ENCODE data around the gene CD52. TPM values are rescaled to one million over a fixed set of nuclear protein-coding genes. Genes with fewer than 3 reads are reported as not detected.

Gene CD52
- total and polyA plus RNA-seq, 2 of the 13 experiments (the other 11 are each of a cell fraction or from before 2014, with no cell fraction given): 0.32 TPM; not detected in 1

DNA sequence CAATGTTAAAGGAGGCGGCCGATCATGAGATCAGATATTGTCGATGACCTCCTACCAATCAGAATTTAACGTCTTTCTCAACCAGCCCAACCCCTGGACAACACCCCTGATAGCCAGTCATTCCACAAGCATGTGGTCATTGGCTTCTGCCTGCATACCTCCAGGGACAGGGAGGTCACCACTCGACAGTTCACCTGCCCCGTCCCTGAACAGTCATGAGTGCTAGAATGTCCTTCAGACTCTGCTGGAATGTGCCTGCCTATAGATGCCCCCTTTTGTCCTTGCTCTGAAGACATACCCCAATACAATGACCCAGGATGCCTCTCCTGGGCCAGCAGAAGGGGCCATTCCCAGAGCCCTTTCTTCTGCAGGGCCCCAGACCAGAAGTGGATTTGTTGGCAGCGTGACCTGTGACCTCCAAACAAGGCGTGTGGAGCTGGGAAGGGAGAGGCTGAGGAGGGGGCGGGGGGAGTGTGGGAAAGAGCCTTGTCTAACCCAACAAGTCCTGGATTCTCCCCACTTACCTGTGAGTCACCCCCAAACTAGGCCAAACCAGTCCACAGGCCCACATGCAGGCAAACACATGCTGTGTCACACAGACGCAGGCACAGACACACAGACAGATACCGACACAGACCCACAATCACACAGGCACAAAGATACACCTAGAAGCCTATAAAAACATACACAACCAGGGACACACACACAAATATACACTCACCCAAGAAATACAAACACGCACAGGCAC is 34.0 kb downstream of the CD52 start:
- BruUV-seq (replicated peaks): no TSS peak
- H3K9ac ChIP-seq (ENCODE audit: insufficient read depth, low read depth, low read length): peak overlapping the region; percentile 97
- H3K4me1 ChIP-seq (ENCODE audit: insufficient read depth, low read length): peaks cover 89% of the 10 kb centered on the region
- H3K9me3 ChIP-seq (ENCODE audit: low read length): no peaks in the 10 kb centered on the region
- peak overlapping the region; percentile 90 for H3K4me2 ChIP-seq (ENCODE audit: low read depth, low read length)
- intact Hi-C loops (cut with micrococcal nuclease; ENCODE audit: unreplicated experiment) (loop anchor here (1.0 to 2.0 kb wide), 2 partner anchors 8 to 45 kb away; partner anchors contain the start of gene UBXN11), in situ Hi-C loops (cut with HindIII; ENCODE audit: extremely low pct_ligation_motif_present, low pct_unique_long_range_greater_than_20kb) (no loop called here)
- H3K27ac ChIP-seq (ENCODE audit: extremely low read length, insufficient read depth, low read length): peak overlapping the region; percentile 100
- H4K20me1 ChIP-seq (ENCODE audit: insufficient read depth, low read length): no peaks in the 10 kb centered on the region
- no peaks in the 10 kb centered on the region for H3K36me3 ChIP-seq (replicated peaks in 1 of 2; ENCODE audit: control insufficient read depth in 1 of 2, insufficient read depth in 2 of 2, low read length in 2 of 2)
- no peak overlapping the region for H2AFZ ChIP-seq (ENCODE audit: low read length)
- FAIRE-seq (no peak), DNase-seq (ENCODE audit: low spot score) (peak; percentile 97), ATAC-seq (peak; percentile 86)
- ChIA-PET POLR2A (interaction anchor here (0.6 to 4.0 kb wide), 16 partner anchors 7 to 118 kb away, joined by 3 to 65 read pairs (median 4); partner anchors contain the start of genes CEP85, SH3BGRL3 and UBXN11), CTCF (ENCODE audit: low intra/inter-chr PET ratio, low total read pairs) (no interaction called here)
- no peaks in the 10 kb centered on the region for H3K27me3 ChIP-seq (ENCODE audit: control insufficient read depth in 1 of 2, insufficient read depth in 2 of 2, low read length in 2 of 2)
- WGBS (ENCODE audit: low lambda C conversion rate): 13% methylated on average over 10 of the region's 12 CpGs
- peaks cover 5% of the 10 kb centered on the region for H3K79me2 ChIP-seq (ENCODE audit: insufficient read depth, low read length)
- H3K4me3 ChIP-seq (replicated peaks in 1 of 3; ENCODE audit: insufficient read depth in 1 of 3, low read depth in 2 of 3, low read length in 3 of 3): peak overlapping the region in 2 of 3 experiments; percentile 34 to 64; a peak in 4 of 6 replicates
- TF ChIP-seq, protein P1, sequence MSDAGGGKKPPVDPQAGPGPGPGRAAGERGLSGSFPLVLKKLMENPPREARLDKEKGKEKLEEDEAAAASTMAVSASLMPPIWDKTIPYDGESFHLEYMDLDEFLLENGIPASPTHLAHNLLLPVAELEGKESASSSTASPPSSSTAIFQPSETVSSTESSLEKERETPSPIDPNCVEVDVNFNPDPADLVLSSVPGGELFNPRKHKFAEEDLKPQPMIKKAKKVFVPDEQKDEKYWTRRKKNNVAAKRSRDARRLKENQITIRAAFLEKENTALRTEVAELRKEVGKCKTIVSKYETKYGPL (CRISPR knock-in tag; IDR thresholded peaks at IDR 0.05): no peak
- no peak for TF ChIP-seq MTA3 (CRISPR knock-in tag; IDR thresholded peaks at IDR 0.05)
- TF ChIP-seq ZNF460 (CRISPR knock-in tag; IDR thresholded peaks at IDR 0.05; ENCODE audit: borderline replicate concordance): no peak
- 0 out of 2 replicates have a peak, but pooled peaks have one; percentile 1 for TF ChIP-seq ZNF431 (CRISPR knock-in tag; IDR thresholded peaks at IDR 0.05; ENCODE audit: borderline replicate concordance, low read depth)
- TF ChIP-seq, protein P2, sequence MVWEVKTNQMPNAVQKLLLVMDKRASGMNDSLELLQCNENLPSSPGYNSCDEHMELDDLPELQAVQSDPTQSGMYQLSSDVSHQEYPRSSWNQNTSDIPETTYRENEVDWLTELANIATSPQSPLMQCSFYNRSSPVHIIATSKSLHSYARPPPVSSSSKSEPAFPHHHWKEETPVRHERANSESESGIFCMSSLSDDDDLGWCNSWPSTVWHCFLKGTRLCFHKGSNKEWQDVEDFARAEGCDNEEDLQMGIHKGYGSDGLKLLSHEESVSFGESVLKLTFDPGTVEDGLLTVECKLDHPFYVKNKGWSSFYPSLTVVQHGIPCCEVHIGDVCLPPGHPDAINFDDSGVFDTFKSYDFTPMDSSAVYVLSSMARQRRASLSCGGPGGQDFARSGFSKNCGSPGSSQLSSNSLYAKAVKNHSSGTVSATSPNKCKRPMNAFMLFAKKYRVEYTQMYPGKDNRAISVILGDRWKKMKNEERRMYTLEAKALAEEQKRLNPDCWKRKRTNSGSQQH (CRISPR knock-in tag; IDR thresholded peaks at IDR 0.05; ENCODE audit: low read depth): no peak
- TF ChIP-seq, protein P3, sequence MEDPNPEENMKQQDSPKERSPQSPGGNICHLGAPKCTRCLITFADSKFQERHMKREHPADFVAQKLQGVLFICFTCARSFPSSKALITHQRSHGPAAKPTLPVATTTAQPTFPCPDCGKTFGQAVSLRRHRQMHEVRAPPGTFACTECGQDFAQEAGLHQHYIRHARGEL (CRISPR knock-in tag; IDR thresholded peaks at IDR 0.05): no peak
- TF ChIP-seq, protein P4, sequence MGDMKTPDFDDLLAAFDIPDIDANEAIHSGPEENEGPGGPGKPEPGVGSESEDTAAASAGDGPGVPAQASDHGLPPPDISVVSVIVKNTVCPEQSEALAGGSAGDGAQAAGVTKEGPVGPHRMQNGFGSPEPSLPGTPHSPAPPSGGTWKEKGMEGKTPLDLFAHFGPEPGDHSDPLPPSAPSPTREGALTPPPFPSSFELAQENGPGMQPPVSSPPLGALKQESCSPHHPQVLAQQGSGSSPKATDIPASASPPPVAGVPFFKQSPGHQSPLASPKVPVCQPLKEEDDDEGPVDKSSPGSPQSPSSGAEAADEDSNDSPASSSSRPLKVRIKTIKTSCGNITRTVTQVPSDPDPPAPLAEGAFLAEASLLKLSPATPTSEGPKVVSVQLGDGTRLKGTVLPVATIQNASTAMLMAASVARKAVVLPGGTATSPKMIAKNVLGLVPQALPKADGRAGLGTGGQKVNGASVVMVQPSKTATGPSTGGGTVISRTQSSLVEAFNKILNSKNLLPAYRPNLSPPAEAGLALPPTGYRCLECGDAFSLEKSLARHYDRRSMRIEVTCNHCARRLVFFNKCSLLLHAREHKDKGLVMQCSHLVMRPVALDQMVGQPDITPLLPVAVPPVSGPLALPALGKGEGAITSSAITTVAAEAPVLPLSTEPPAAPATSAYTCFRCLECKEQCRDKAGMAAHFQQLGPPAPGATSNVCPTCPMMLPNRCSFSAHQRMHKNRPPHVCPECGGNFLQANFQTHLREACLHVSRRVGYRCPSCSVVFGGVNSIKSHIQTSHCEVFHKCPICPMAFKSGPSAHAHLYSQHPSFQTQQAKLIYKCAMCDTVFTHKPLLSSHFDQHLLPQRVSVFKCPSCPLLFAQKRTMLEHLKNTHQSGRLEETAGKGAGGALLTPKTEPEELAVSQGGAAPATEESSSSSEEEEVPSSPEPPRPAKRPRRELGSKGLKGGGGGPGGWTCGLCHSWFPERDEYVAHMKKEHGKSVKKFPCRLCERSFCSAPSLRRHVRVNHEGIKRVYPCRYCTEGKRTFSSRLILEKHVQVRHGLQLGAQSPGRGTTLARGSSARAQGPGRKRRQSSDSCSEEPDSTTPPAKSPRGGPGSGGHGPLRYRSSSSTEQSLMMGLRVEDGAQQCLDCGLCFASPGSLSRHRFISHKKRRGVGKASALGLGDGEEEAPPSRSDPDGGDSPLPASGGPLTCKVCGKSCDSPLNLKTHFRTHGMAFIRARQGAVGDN (CRISPR knock-in tag; IDR thresholded peaks at IDR 0.05): peak; percentile 76
- no peak; the same call in 1 of the 2 replicates for TF ChIP-seq ZNF296 (CRISPR knock-in tag; conservative IDR thresholded peaks at IDR 0.05)
- TF ChIP-seq ZNF24 (IDR thresholded peaks at IDR 0.05): no peak
- TF ChIP-seq SNRNP70 (IDR thresholded peaks at IDR 0.05; ENCODE audit: low read depth, low read length): no peak
- no peak for TF ChIP-seq ZNF749 (CRISPR knock-in tag; IDR thresholded peaks at IDR 0.05; ENCODE audit: borderline replicate concordance)
- TF ChIP-seq SRSF1 (optimal IDR thresholded peaks at IDR 0.05; ENCODE audit: low read depth, low read length): no peak
- TF ChIP-seq ZNF720 (CRISPR knock-in tag; IDR thresholded peaks at IDR 0.05): no peak
- TF ChIP-seq, protein P5, sequence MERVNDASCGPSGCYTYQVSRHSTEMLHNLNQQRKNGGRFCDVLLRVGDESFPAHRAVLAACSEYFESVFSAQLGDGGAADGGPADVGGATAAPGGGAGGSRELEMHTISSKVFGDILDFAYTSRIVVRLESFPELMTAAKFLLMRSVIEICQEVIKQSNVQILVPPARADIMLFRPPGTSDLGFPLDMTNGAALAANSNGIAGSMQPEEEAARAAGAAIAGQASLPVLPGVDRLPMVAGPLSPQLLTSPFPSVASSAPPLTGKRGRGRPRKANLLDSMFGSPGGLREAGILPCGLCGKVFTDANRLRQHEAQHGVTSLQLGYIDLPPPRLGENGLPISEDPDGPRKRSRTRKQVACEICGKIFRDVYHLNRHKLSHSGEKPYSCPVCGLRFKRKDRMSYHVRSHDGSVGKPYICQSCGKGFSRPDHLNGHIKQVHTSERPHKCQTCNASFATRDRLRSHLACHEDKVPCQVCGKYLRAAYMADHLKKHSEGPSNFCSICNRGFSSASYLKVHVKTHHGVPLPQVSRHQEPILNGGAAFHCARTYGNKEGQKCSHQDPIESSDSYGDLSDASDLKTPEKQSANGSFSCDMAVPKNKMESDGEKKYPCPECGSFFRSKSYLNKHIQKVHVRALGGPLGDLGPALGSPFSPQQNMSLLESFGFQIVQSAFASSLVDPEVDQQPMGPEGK (CRISPR knock-in tag; IDR thresholded peaks at IDR 0.05): peak; percentile 51
- no peak for TF ChIP-seq BRCA1 (CRISPR knock-in tag; IDR thresholded peaks at IDR 0.05)

Measured in HepG2 (cell line).